Stimulated activated CD4-positive, alpha-beta T cell treated with anti-CD3 and anti-CD28 coated beads, Interleukin-15, amount 100 ng/mL, for 48 hours (primary cell): ENCODE results near the gene NAB1.

Experiments
- DNase-seq, 2 donors: peaks; one replicate each; pipeline ENCODE4 v3.0.0-alpha.2; 2020; ENCODE audit warnings: low read depth in 2 of 2

NAB1 gene

DNA sequence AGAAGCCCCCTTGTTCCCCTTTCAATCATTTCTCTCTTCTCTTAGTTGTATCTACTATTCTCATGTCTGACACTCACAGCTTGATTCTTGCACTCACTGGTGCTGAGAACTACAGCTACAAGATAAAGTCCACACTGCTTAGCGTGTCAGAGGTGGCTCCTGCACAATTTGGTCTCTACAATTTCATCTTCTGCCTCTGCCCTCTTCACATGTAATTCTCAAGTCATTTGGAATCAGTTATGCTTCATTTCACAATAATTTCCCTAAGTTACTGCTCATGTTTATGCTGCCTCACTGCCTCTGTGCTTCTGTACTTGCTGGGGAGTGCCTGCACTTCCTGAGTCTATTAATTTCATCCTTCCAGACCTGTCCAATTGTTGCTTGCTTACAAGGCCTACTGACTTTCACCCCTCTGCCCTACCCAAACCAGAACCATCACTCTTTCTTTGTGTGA, 11.6 kb upstream of the NAB1 start:
- DNase-seq = no peak

DNA sequence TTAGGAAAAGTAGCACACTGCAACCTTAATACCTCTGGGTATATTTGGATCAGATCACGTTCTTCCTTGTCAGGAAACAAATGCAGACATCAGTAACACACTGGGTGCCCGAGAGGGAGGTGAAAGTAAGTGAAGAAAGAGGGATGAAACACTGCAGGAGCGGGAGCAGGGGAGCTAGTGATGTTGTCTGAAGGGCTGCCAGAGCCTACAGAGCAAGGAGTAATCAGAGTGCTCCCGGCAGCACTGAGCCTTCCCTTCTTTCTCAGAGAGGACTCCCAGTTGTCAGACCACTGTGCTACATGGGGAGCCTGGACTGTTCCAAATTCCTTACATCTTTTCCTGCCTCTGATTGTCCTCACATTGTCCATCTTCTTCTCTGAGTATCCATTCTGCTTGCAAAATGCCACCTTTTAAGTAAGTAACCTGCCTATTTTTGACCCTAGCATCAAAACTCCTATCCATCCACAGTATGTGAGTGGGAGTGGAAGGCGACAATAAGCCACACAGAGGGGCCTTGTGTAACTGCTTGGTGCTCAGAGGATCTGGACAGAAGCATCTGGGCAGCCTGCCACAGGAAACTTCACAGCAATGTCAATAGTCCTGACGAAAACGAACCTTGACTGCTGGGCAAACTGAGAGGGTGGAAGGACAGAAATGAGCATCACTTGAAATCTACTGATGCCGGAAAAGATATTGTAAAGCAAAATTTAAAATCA, 10.8 kb upstream of the NAB1 start:
- DNase-seq = no peak

GRCh38 chr2:190640117-190640516, 8.8 kb upstream of the NAB1 start:
- DNase-seq = no peak

- no peak for DNase-seq
Observed at GRCh38 chr2:190641469-190641868, 7.4 kb upstream of the NAB1 start.

GRCh38 chr2:190646780-190647522, 1.9 kb upstream of the NAB1 start:
- DNase-seq = no peak

GRCh38 chr2:190648289-190649034, 421 bp upstream of the NAB1 start:
- peak; percentile 66 to 68 for DNase-seq

- no peak for DNase-seq
Observed at GRCh38 chr2:190649798-190650390, 1.0 kb downstream of the NAB1 start.

- DNase-seq = no peak
Observed at GRCh38 chr2:190651413-190651812, 2.5 kb downstream of the NAB1 start.

DNA sequence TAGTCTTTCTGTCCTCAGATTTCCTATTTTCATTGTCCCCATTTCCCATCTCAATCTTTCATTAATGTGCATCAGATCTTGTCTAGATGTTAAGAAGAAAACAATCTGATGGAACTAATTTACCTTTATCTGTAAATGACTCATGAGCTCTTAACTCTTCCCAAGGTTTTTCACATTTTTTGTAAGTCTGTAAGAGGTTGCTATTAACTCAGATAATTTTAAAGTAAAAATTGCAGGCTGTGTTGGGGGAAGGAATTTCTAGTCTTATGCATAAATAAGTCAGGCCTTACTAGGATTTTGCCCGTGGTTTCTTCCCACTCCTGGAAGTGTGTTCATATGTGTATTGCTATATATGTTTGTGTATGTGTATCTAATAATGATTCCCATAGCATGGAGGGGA, 4.3 kb downstream of the NAB1 start:
- no peak for DNase-seq

GRCh38 chr2:190653931-190654330, 5.0 kb downstream of the NAB1 start:
- DNase-seq = no peak

GRCh38 chr2:190655113-190655512, 6.2 kb downstream of the NAB1 start:
- no peak for DNase-seq

DNA sequence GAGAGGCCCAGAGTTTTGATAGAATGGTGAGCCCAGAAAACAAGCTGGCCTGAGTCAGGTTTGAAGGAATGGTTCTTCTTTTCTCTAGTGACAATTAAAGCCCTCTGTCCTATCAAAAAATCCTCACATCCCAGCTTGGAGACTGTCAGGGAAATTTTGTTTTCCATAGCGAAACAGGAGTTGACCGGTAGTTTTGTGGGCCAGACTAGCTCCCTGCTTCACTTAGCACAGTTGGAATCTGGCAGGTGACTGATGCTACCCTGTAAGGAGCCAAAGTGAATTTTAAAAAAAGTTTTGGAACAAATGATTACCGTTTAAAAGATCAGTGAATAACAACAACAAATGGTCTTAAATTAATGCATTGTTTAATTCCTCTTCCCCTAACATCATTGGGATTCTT, 6.7 kb downstream of the NAB1 start:
- no peak for DNase-seq

GRCh38 chr2:190656301-190656700, 7.4 kb downstream of the NAB1 start:
- no peak for DNase-seq

- DNase-seq = no peak
Observed at GRCh38 chr2:190657474-190658255, 8.8 kb downstream of the NAB1 start.

- DNase-seq = no peak
Observed at GRCh38 chr2:190659553-190659952, 10.7 kb downstream of the NAB1 start.

DNA sequence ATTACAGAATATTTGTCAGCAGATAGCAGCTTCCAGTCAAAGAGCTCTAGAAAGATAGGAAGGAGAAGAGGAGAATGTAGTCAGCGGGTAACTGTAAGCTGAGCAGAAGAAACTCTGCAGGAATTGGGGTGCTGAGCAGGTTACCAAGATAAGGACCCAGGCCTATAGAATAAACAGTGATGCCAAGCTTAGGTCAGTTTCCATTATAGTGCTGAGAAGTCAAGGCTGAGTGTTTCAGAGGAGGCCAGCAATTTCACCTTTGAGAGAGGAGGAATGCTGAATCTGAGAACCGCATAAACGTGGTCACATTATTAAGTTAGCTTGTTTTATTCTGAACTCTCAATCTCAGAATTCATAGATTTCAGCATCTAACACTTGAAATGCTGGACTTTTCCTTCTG, 13.9 kb downstream of the NAB1 start:
- DNase-seq = no peak

DNA sequence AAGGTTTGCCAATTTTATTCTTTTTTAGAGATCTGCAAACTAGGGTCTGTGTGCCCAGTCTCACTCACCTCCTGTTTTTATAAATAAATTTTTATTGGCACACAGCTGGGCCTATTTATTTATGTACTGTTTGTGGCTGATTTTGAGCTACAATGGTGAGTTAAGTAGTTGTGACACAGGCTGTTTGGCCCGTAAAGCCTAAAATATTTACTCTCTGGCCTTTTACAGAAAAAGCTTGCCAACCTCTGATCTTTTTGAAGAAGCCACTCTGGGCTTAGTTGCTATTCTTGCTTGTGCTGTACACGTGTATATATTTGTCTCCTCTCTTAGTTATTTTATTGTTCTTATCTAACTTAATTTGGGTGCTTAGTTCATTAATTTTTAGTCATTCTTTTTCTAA, 14.5 kb downstream of the NAB1 start:
- no peak for DNase-seq

GRCh38 chr2:190663839-190664238, 15.0 kb downstream of the NAB1 start:
- no peak for DNase-seq

- no peak for DNase-seq
Observed at GRCh38 chr2:190664240-190664639, 15.4 kb downstream of the NAB1 start.

- DNase-seq = no peak
Observed at GRCh38 chr2:190666895-190667294, 18.0 kb downstream of the NAB1 start.

DNA sequence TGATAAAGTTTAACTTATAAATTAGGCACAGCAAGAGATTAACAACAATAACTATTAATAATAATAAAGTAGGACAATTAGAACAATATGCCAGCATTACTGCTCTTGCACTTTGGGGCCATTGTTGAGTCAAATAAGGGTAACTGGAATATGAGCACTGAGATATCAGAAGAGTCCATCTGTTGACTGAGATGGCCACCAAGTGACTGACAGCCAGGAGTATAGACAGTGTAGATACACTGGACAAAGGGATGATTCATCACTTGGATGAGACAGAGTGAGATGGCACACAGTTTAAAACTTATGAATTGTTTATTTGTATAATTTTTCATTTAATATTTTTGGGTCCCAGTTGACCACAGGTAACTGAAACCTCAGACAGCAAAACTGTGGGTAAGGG, 20.0 kb downstream of the NAB1 start:
- no peak for DNase-seq
